Epithelial cell of proximal tubule (primary cell): Measurements from ENCODE around the gene PPP1R1A. TPM values are rescaled to one million over a fixed set of nuclear protein-coding genes. Genes with fewer than 3 reads are reported as not detected.

ENCODE experiments used
- DNase-seq: peaks from one replicate; pipeline ENCODE4 v3.0.0-alpha.2; 2011; ENCODE audit warnings: low read depth
- H3K4me3 ChIP-seq: 2 replicates; pipeline ENCODE4 v1.5.1; 2011; ENCODE audit warnings: low read depth, mild to moderate bottlenecking, low read length
- CTCF ChIP-seq: conservative IDR thresholded peaks from 2 replicates; pipeline ENCODE4 v1.5.1; 2012; ENCODE audit warnings: low read depth, mild to moderate bottlenecking, low read length
- total RNA-seq: library from RNA; depleted of rRNA; stranded (reverse); fragments of >200 nt; gene quantifications from 2 replicates; pipeline ENCODE4 v1.2.3, GENCODE V29; 2015

Gene PPP1R1A
- total RNA-seq, 1 donor from 2014 or later = 11.1 TPM

GRCh38 chr12:54558759-54559158 lies 29.7 kb downstream of the PPP1R1A start:
- no peak for DNase-seq
- TF ChIP-seq CTCF = no peak

DNA sequence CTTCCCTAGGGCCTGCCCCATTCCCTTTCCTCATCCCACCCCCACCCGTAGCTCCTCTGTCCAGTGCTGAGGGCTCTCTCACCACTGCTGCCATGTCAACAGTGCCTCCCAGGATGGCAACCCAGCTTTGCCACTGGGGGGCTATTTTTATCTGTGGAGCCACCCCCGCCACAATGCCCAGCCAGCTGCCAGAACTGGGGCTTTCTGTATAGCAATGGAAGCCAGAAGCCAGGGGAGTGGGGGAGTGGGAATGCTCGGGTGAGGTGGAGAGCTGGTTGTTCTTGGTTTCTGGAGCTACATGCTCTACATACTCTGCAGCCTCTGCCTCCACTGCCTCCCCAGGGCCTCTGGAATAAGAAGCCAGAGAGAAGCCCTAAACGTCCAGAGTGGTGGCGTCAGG lies 30.1 kb downstream of the PPP1R1A start:
- no peak overlapping the region for H3K4me3 ChIP-seq
- no peak for TF ChIP-seq CTCF
- no peak for DNase-seq

More at GRCh38 chr12:54558759-54559158, 29.7 kb downstream of the PPP1R1A start:
- H3K4me3 ChIP-seq = no peak overlapping the region

DNA sequence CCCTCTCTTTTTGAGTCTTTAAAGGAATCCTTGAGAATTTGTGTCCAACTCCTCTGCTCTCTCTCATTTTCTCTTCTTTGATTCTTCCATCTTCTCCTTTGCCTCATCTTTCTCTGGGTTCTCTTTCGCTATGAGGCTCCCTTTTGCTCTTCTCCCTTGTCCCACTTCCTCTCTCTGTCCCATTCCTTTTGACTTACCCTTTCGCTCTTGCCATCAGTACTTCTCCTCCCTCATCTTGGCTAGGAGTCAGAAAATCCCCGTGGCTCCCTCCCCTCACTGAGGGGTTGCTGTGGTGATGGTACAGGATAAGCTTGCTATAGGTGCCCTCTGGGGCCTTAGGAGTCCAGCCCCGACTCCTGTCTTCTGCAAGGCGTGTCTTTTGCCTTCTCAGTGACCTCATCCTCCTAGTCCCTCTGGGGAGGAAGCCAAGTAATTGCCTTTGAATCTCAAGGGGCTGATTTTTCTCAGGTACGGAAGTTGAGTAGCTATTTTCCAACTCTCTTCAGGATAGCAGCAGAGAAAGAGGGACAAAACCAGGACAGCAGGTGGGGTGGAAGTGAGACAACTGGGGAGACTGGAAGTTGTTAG lies 32.7 kb downstream of the PPP1R1A start:
- no peak for DNase-seq
- TF ChIP-seq CTCF = no peak
- no peak overlapping the region for H3K4me3 ChIP-seq

DNA sequence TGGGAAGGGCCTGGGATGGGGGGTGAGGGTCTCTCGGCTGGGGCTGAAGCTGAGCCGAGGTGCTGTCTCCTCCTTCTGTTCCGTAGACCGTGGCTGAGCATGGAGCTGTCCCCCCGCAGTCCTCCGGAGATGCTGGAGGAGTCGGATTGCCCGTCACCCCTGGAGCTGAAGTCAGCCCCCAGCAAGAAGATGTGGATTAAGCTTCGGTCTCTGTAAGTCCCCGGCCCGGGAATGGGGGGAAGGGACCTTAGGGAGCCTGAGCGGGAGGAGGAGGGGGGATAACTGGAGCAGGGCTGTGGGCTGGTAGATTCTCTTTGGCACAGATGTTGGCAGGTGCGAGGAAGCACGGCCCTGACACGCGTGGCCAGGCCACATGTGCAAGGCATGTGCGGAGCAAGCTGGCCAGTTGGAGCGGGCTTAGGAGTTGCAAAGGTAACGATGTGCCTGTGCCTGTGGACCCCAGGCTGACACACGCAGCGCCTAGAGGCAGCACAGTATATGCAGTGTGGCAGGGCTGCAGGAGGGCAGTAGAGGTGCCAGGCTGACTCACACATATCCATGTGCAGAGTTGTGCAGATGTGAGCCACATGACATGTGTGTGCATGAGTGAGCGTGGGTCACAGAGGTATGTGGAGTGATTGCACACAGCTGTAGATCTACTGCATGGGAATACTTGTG lies 38.5 kb downstream of the PPP1R1A start:
- peak overlapping the region; percentile 42 for H3K4me3 ChIP-seq
- no peak for DNase-seq
- TF ChIP-seq CTCF = no peak

- TF ChIP-seq CTCF = no peak
Measured at GRCh38 chr12:54546511-54546910, 41.9 kb downstream of the PPP1R1A start.

GRCh38 chr12:54544743-54545142 lies 43.7 kb downstream of the PPP1R1A start:
- no peak for TF ChIP-seq CTCF
- DNase-seq = no peak
- no peak overlapping the region for H3K4me3 ChIP-seq

More at GRCh38 chr12:54546511-54546910, 41.9 kb downstream of the PPP1R1A start:
- no peak for DNase-seq
- H3K4me3 ChIP-seq = no peak overlapping the region

- H3K4me3 ChIP-seq = no peak overlapping the region
- DNase-seq = no peak
- TF ChIP-seq CTCF = no peak
Measured at GRCh38 chr12:54543526-54543925, 44.9 kb downstream of the PPP1R1A start.
